HEK293 (cell line): ENCODE data around the gene NARS2.

Experiments used
- KLF7 ChIP-seq: fragments of 450-650 bp; formaldehyde crosslinking; IDR thresholded peaks from 2 replicates; pipeline ENCODE4 v1.5.1; 2016; ENCODE audit warnings: missing biosample characterization, missing genetic modification characterization, borderline replicate concordance
- TCF7L2 ChIP-seq: IDR thresholded peaks from 2 replicates; pipeline ENCODE4 v1.6.1; 2011; ENCODE audit warnings: low read depth, mild to moderate bottlenecking, inconsistent platforms, low read length, moderate library complexity, borderline replicate concordance

- TF ChIP-seq KLF7 (tag by site-specific recombination) (no peak), TCF7L2 (no peak)
These were observed 149.1 kb downstream of the NARS2 start for GRCh38 chr11:78425399-78426070.
